Trophoblast cell (in vitro differentiated cells and primary cell): ENCODE results near the gene KCNH1.

Source experiments
- DNase-seq, 2 donors: peaks; one replicate each; pipeline ENCODE4 v3.0.0-alpha.2; 2016
- H2AFZ ChIP-seq: 2 replicates; pipeline ENCODE4 v1.6.1; 2013; ENCODE audit warnings: low read length, moderate library complexity, mild to moderate bottlenecking; ENCODE audit not compliant: insufficient read depth, poor library complexity
- H2AK5ac ChIP-seq: 2 replicates; pipeline ENCODE4 v1.6.1; 2013; ENCODE audit warnings: mild to moderate bottlenecking, low read length
- H2BK120ac ChIP-seq: 2 replicates; pipeline ENCODE4 v1.6.1; 2013; ENCODE audit warnings: low read length, mild to moderate bottlenecking, moderate library complexity; ENCODE audit not compliant: insufficient read depth, poor library complexity
- H2BK12ac ChIP-seq: 2 replicates; pipeline ENCODE4 v1.6.1; 2013; ENCODE audit warnings: mild to moderate bottlenecking, low read length, moderate library complexity
- H2BK5ac ChIP-seq: 2 replicates; pipeline ENCODE4 v1.6.1; 2013; ENCODE audit warnings: low read length, low read depth, moderate library complexity, mild to moderate bottlenecking; ENCODE audit not compliant: poor library complexity
- H3K14ac ChIP-seq: 2 replicates; pipeline ENCODE4 v1.6.1; 2013; ENCODE audit warnings: mild to moderate bottlenecking, low read length
- H3K18ac ChIP-seq: 2 replicates; pipeline ENCODE4 v1.6.1; 2013; ENCODE audit warnings: mild to moderate bottlenecking, low read length
- H3K23ac ChIP-seq: 2 replicates; pipeline ENCODE4 v1.6.1; 2013; ENCODE audit warnings: low read length
- H3K27ac ChIP-seq: 2 replicates; pipeline ENCODE4 v1.5.1; 2013; ENCODE audit warnings: low read depth, mild to moderate bottlenecking, inconsistent platforms, low read length, moderate library complexity
- H3K27me3 ChIP-seq: 2 replicates; pipeline ENCODE4 v1.6.1; 2013; ENCODE audit warnings: inconsistent platforms, mild to moderate bottlenecking, low read length, moderate library complexity; ENCODE audit not compliant: insufficient read depth
- H3K36me3 ChIP-seq, 2 experiments: 1 replicate in 1 of 2; 2 replicates in 1 of 2; pipeline ENCODE4 v1.6.1; 2013; ENCODE audit warnings: low read length in 2 of 2, mild to moderate bottlenecking in 2 of 2, moderate library complexity in 1 of 2; ENCODE audit not compliant: insufficient read depth in 2 of 2, control insufficient read depth in 1 of 2
- H3K4ac ChIP-seq: 2 replicates; pipeline ENCODE4 v1.6.1; 2013; ENCODE audit warnings: low read depth, mild to moderate bottlenecking, low read length, moderate library complexity
- H3K4me1 ChIP-seq, 2 experiments: 1 replicate in 1 of 2; 2 replicates in 1 of 2; pipeline ENCODE4 v1.6.1; 2013; ENCODE audit warnings: low read length in 2 of 2, mild to moderate bottlenecking in 2 of 2, moderate library complexity in 1 of 2; ENCODE audit not compliant: insufficient read depth in 2 of 2, control insufficient read depth in 1 of 2
- H3K4me2 ChIP-seq: 2 replicates; pipeline ENCODE4 v1.6.1; 2013; ENCODE audit warnings: inconsistent platforms, mild to moderate bottlenecking, low read length, moderate library complexity
- H3K4me3 ChIP-seq: 2 replicates; pipeline ENCODE4 v1.5.1; 2013; ENCODE audit warnings: mild to moderate bottlenecking, low read depth, low read length, inconsistent platforms
- H3K79me1 ChIP-seq: one replicate; pipeline ENCODE4 v1.6.1; 2013; ENCODE audit warnings: low read length
- H3K79me2 ChIP-seq: 2 replicates; pipeline ENCODE4 v1.6.1; 2013; ENCODE audit warnings: low read length, mild to moderate bottlenecking; ENCODE audit not compliant: control insufficient read depth, insufficient read depth, poor library complexity
- H3K9ac ChIP-seq: 2 replicates; pipeline ENCODE4 v1.6.1; 2013; ENCODE audit warnings: mild to moderate bottlenecking, low read length
- H3K9me3 ChIP-seq: 2 replicates; pipeline ENCODE4 v1.6.1; 2013; ENCODE audit warnings: low read depth, mild to moderate bottlenecking, control low read depth, inconsistent platforms, low read length; ENCODE audit not compliant: insufficient read depth
- H4K12ac ChIP-seq: 2 replicates; pipeline ENCODE4 v1.6.1; 2013; ENCODE audit warnings: low read depth, mild to moderate bottlenecking, low read length, moderate library complexity
- H4K8ac ChIP-seq: 2 replicates; pipeline ENCODE4 v1.6.1; 2013; ENCODE audit warnings: low read depth, mild to moderate bottlenecking, low read length, moderate library complexity
- H4K91ac ChIP-seq: one replicate; pipeline ENCODE4 v1.6.1; 2013; ENCODE audit warnings: low read depth, mild to moderate bottlenecking, low read length, moderate library complexity
- WGBS: extraction: QIAGEN DNeasy Blood & Tissue Kit; methylation state at CpG from one replicate; pipeline ENCODE4 v1.1.7; 2013; ENCODE audit warnings: missing lambda C conversion rate; ENCODE audit not compliant: insufficient read length, insufficient coverage; ENCODE audit errors: extremely low coverage; 5-methylcytosine and 5-hydroxymethylcytosine counted together

The KCNH1 gene

GRCh38 chr1:210916548-210916947 is 217.4 kb downstream of the KCNH1 start:
- Histone ChIP-seq H3K36me3 (no peaks in the 10 kb centered on the region), H3K9ac (no peak overlapping the region), H4K8ac (no peak overlapping the region), H2BK5ac (no peak overlapping the region), H2BK12ac (no peak overlapping the region), H2AFZ (no peak overlapping the region), H4K91ac (no peak overlapping the region), H3K27me3 (no peaks in the 10 kb centered on the region), H2AK5ac (no peak overlapping the region), H3K79me2 (no peaks in the 10 kb centered on the region), H3K23ac (no peak overlapping the region), H2BK120ac (no peak overlapping the region), H3K4ac (no peak overlapping the region), H3K4me2 (no peak overlapping the region), H3K79me1 (no peaks in the 10 kb centered on the region), H3K18ac (no peak overlapping the region), H3K9me3 (no peaks in the 10 kb centered on the region), H3K4me1 (peaks cover 0 to 2% of the 10 kb centered on the region in 2 experiments), H3K27ac (no peak overlapping the region), H4K12ac (no peak overlapping the region), H3K14ac (no peak overlapping the region), H3K4me3 (no peak overlapping the region)
- DNase-seq, result no peak
- no CpG with 5 or more reads among the region's 4 CpGs for WGBS

- no peak overlapping the region for H3K4me2 ChIP-seq
- no peak overlapping the region for H2AFZ ChIP-seq
- H4K12ac ChIP-seq, result no peak overlapping the region
- no peaks in the 10 kb centered on the region for H3K79me2 ChIP-seq
- H3K36me3 ChIP-seq, result no peaks in the 10 kb centered on the region
- H2BK12ac ChIP-seq, result no peak overlapping the region
- H2BK5ac ChIP-seq, result no peak overlapping the region
- no peak overlapping the region for H4K8ac ChIP-seq
- no peaks in the 10 kb centered on the region for H3K79me1 ChIP-seq
- DNase-seq, result no peak
- no peak overlapping the region for H3K18ac ChIP-seq
- no peak overlapping the region for H4K91ac ChIP-seq
- peaks cover 0 to 2% of the 10 kb centered on the region in 2 experiments for H3K4me1 ChIP-seq
- no peaks in the 10 kb centered on the region for H3K27me3 ChIP-seq
- no peak overlapping the region for H3K4ac ChIP-seq
- no CpG with 5 or more reads among the region's 6 CpGs for WGBS
- H3K23ac ChIP-seq, result no peak overlapping the region
- no peak overlapping the region for H3K14ac ChIP-seq
- H2BK120ac ChIP-seq, result no peak overlapping the region
- H3K4me3 ChIP-seq, result no peak overlapping the region
- H3K9ac ChIP-seq, result no peak overlapping the region
- H3K27ac ChIP-seq, result no peak overlapping the region
- no peaks in the 10 kb centered on the region for H3K9me3 ChIP-seq
- no peak overlapping the region for H2AK5ac ChIP-seq
These were observed 217.9 kb downstream of the KCNH1 start for GRCh38 chr1:210915890-210916507.

- H3K4me2 ChIP-seq, result no peak overlapping the region
- no peak overlapping the region for H2AFZ ChIP-seq
- no peak overlapping the region for H4K91ac ChIP-seq
- no peak overlapping the region for H3K4ac ChIP-seq
- H3K27me3 ChIP-seq, result no peaks in the 10 kb centered on the region
- no peaks in the 10 kb centered on the region for H3K79me2 ChIP-seq
- H4K12ac ChIP-seq, result no peak overlapping the region
- H2AK5ac ChIP-seq, result no peak overlapping the region
- H3K36me3 ChIP-seq, result no peaks in the 10 kb centered on the region
- peaks cover 0 to 5% of the 10 kb centered on the region in 2 experiments for H3K4me1 ChIP-seq
- no peak overlapping the region for H3K23ac ChIP-seq
- H2BK12ac ChIP-seq, result no peak overlapping the region
- H3K14ac ChIP-seq, result no peak overlapping the region
- H3K9ac ChIP-seq, result no peak overlapping the region
- no peak overlapping the region for H2BK120ac ChIP-seq
- no peak overlapping the region for H3K18ac ChIP-seq
- H3K79me1 ChIP-seq, result no peaks in the 10 kb centered on the region
- H3K9me3 ChIP-seq, result no peaks in the 10 kb centered on the region
- no peak overlapping the region for H2BK5ac ChIP-seq
- H3K27ac ChIP-seq, result no peak overlapping the region
- no peak overlapping the region for H4K8ac ChIP-seq
- no peak for DNase-seq
- H3K4me3 ChIP-seq, result no peak overlapping the region
- no CpG with 5 or more reads among the region's 2 CpGs for WGBS
These were observed 221.2 kb downstream of the KCNH1 start for GRCh38 chr1:210912752-210913151.

DNA sequence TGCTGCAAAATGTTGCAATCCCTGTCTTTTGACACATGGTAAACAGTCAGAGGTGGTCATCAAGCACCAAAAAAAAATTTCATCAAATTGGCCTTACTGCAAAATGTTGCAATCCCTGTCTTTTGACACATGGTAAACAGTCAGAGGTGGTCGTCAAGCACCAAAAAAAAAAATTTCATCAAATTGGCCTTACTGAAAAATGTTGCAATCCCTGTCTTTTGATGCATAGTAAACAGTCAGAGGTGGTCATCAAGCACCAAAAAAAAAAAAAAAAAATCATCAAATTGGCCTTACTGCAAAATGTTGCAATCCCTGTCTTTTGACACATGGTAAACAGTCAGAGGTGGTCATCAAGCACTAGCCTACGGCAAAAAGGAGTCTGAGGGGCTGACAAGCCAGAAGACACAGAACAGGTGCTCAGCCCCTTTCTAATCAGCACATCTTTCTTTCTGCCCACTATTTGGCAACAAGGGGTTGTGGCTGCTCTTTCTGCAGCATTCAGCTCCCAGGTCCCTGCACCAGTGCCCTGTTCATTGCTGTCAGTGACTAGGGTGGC is 223.8 kb downstream of the KCNH1 start:
- no peak overlapping the region for H4K8ac ChIP-seq
- H3K4me1 ChIP-seq, result peaks cover 0 to 9% of the 10 kb centered on the region in 2 experiments
- H2BK5ac ChIP-seq, result no peak overlapping the region
- no peak overlapping the region for H4K91ac ChIP-seq
- H3K9me3 ChIP-seq, result no peaks in the 10 kb centered on the region
- no peak overlapping the region for H2AK5ac ChIP-seq
- H3K18ac ChIP-seq, result no peak overlapping the region
- no peak overlapping the region for H3K27ac ChIP-seq
- H3K4me2 ChIP-seq, result no peak overlapping the region
- H3K36me3 ChIP-seq, result no peaks in the 10 kb centered on the region
- H3K9ac ChIP-seq, result no peak overlapping the region
- H4K12ac ChIP-seq, result no peak overlapping the region
- H3K79me1 ChIP-seq, result no peaks in the 10 kb centered on the region
- H3K4me3 ChIP-seq, result no peak overlapping the region
- no peak overlapping the region for H2BK12ac ChIP-seq
- no peak for DNase-seq
- no peaks in the 10 kb centered on the region for H3K79me2 ChIP-seq
- H3K4ac ChIP-seq, result no peak overlapping the region
- no peak overlapping the region for H3K14ac ChIP-seq
- H2AFZ ChIP-seq, result no peak overlapping the region
- H3K27me3 ChIP-seq, result no peaks in the 10 kb centered on the region
- H3K23ac ChIP-seq, result no peak overlapping the region
- no peak overlapping the region for H2BK120ac ChIP-seq
- WGBS, result no CpG with 5 or more reads among the region's 2 CpGs
